AG08396 (cell line): ENCODE data around the gene CRCP.
"Not testable (repeated sequence)": the region's sequence is repeated elsewhere in the genome, so short reads cannot be mapped to it uniquely, and the experiment has no call there.

ENCODE experiments used
- DNase-seq: peaks from one replicate; pipeline ENCODE4 v3.0.0; 2012; ENCODE audit warnings: low spot score, mixed read lengths

CRCP gene

GRCh38 chr7:66114743-66115649, at the start of gene CRCP:
CRCP (plus strand) TSS chr7:66114847; CDS start chr7:66114963, 116 bp downstream.
- peak; percentile 86 for DNase-seq

- DNase-seq: no peak
Observed at GRCh38 chr7:66069732-66070131, 44.9 kb upstream of the CRCP start.

GRCh38 chr7:66070222-66070621, 44.4 kb upstream of the CRCP start:
- DNase-seq: no peak

GRCh38 chr7:66072208-66072607, 42.4 kb upstream of the CRCP start:
- not testable (repeated sequence) for DNase-seq

GRCh38 chr7:66075590-66076461, 38.8 kb upstream of the CRCP start, which contains the start of gene ASL:
ASL (plus strand) TSS chr7:66075819; CDS start chr7:66076082, 263 bp downstream.
- DNase-seq: peak; percentile 100

GRCh38 chr7:66076462-66077329, 38.0 kb upstream of the CRCP start:
- no peak for DNase-seq

- no peak for DNase-seq
Observed at GRCh38 chr7:66078067-66078466, 36.6 kb upstream of the CRCP start.

- DNase-seq: no peak
Observed at GRCh38 chr7:66082083-66082482, 32.6 kb upstream of the CRCP start.

GRCh38 chr7:66082886-66083415, 31.7 kb upstream of the CRCP start:
- DNase-seq: no peak

GRCh38 chr7:66083677-66084076, 31.0 kb upstream of the CRCP start:
- DNase-seq: peak; percentile 3

- peak; percentile 3 for DNase-seq
Observed at GRCh38 chr7:66088861-66089838, 25.5 kb upstream of the CRCP start.

GRCh38 chr7:66092654-66093053, 22.0 kb upstream of the CRCP start:
- DNase-seq: no peak

GRCh38 chr7:66095010-66095409, 19.6 kb upstream of the CRCP start:
- DNase-seq: no peak

GRCh38 chr7:66099232-66099550, 15.5 kb upstream of the CRCP start:
- DNase-seq: no peak

GRCh38 chr7:66099551-66100407, 14.9 kb upstream of the CRCP start:
- no peak for DNase-seq

- DNase-seq: no peak
Observed at GRCh38 chr7:66100408-66101050, 14.1 kb upstream of the CRCP start.

GRCh38 chr7:66102168-66102567, 12.5 kb upstream of the CRCP start:
- DNase-seq: not testable (repeated sequence)

GRCh38 chr7:66103994-66104393, 10.7 kb upstream of the CRCP start:
- DNase-seq: not testable (repeated sequence)

- DNase-seq: no peak
Observed at GRCh38 chr7:66105263-66105748, 9.3 kb upstream of the CRCP start.
